Measurements from ENCODE around the gene MROH8.

The MROH8 gene

GRCh38 chr20:37053230-37053950 lies 126.0 kb downstream of the MROH8 start:
- no peak overlapping the region for H3K4me3 ChIP-seq (replicated peaks; ENCODE audit: low read depth, low read length)
- DNase-seq (ENCODE audit: extremely low read depth, low read depth) = no peak
- no peak for TF ChIP-seq CTCF (IDR thresholded peaks at IDR 0.05; ENCODE audit: low read depth, low read length, missing control alignments)
